ENCODE measurements around the gene MAGEB6B. TPM values are rescaled to one million over a fixed set of nuclear protein-coding genes. Genes with fewer than 3 reads are reported as not detected.

MAGEB6B gene
- total and polyA plus RNA-seq, 2 of the 13 experiments (the other 11 are each of a cell fraction or from before 2014, with no cell fraction given), result not detected

GRCh38 chrX:26146024-26146423 lies 14.4 kb upstream of the MAGEB6B start:
- no peak overlapping the region for H3K4me3 ChIP-seq (replicated peaks in 1 of 3; ENCODE audit: insufficient read depth in 1 of 3, low read depth in 2 of 3, low read length in 3 of 3)
- POLR2A ChIA-PET, result no interaction called here
- no peak overlapping the region for H2AFZ ChIP-seq (ENCODE audit: low read length)
- 0% methylated on average over 2 of the region's 2 CpGs for WGBS (ENCODE audit: low lambda C conversion rate)
- no peak for TF ChIP-seq SNAPC2 (CRISPR knock-in tag; IDR thresholded peaks at IDR 0.05)
- no peak for TF ChIP-seq SP2 (CRISPR knock-in tag; IDR thresholded peaks at IDR 0.05)
- no peak for TF ChIP-seq ZNF510 (CRISPR knock-in tag; IDR thresholded peaks at IDR 0.05; ENCODE audit: low read depth)
- CTCF ChIA-PET (ENCODE audit: low intra/inter-chr PET ratio, low total read pairs), result no interaction called here
- no peak for ATAC-seq
- no peaks in the 10 kb centered on the region for H3K4me1 ChIP-seq (ENCODE audit: insufficient read depth, low read length)
- intact Hi-C loops (cut with micrococcal nuclease; ENCODE audit: unreplicated experiment), result no loop called here
- no peaks in the 10 kb centered on the region for H3K27me3 ChIP-seq (ENCODE audit: control insufficient read depth in 1 of 2, insufficient read depth in 2 of 2, low read length in 2 of 2)
- H4K20me1 ChIP-seq (ENCODE audit: insufficient read depth, low read length), result no peaks in the 10 kb centered on the region
- H3K27ac ChIP-seq (ENCODE audit: extremely low read length, insufficient read depth, low read length), result no peak overlapping the region
- H3K79me2 ChIP-seq (ENCODE audit: insufficient read depth, low read length), result no peaks in the 10 kb centered on the region
- FAIRE-seq, result no peak
- H3K9me3 ChIP-seq (ENCODE audit: low read length), result peaks cover 7% of the 10 kb centered on the region; the same call in 1 of the 2 replicates
- in situ Hi-C loops (cut with HindIII; ENCODE audit: extremely low pct_ligation_motif_present, low pct_unique_long_range_greater_than_20kb), result no loop called here
- no peaks in the 10 kb centered on the region for H3K36me3 ChIP-seq (replicated peaks in 1 of 2; ENCODE audit: control insufficient read depth in 1 of 2, insufficient read depth in 2 of 2, low read length in 2 of 2)
- DNase-seq (ENCODE audit: low spot score), result no peak
- no TSS peak for BruUV-seq (replicated peaks)
- H3K4me2 ChIP-seq (ENCODE audit: low read depth, low read length), result no peak overlapping the region
- H3K9ac ChIP-seq (ENCODE audit: insufficient read depth, low read depth, low read length), result no peak overlapping the region

- no peaks in the 10 kb centered on the region; the same call in 1 of the 2 replicates for H3K9me3 ChIP-seq (ENCODE audit: low read length)
- CTCF ChIA-PET (ENCODE audit: low intra/inter-chr PET ratio, low total read pairs), result no interaction called here
- POLR2A ChIA-PET, result no interaction called here
- no peaks in the 10 kb centered on the region for H4K20me1 ChIP-seq (ENCODE audit: insufficient read depth, low read length)
- H3K36me3 ChIP-seq (replicated peaks in 1 of 2; ENCODE audit: control insufficient read depth in 1 of 2, insufficient read depth in 2 of 2, low read length in 2 of 2), result no peaks in the 10 kb centered on the region
- no CpG with 5 or more reads among the region's 17 CpGs for WGBS (ENCODE audit: low lambda C conversion rate)
- H3K9ac ChIP-seq (ENCODE audit: insufficient read depth, low read depth, low read length), result no peak within 1 kb of the TSS
- in situ Hi-C loops (cut with HindIII; ENCODE audit: extremely low pct_ligation_motif_present, low pct_unique_long_range_greater_than_20kb) (no loop called here), intact Hi-C loops (cut with micrococcal nuclease; ENCODE audit: unreplicated experiment) (no loop called here)
- no peaks in the 10 kb centered on the region for H3K4me1 ChIP-seq (ENCODE audit: insufficient read depth, low read length)
- no peak within 1 kb of the TSS for H3K4me3 ChIP-seq (replicated peaks in 1 of 3; ENCODE audit: insufficient read depth in 1 of 3, low read depth in 2 of 3, low read length in 3 of 3)
- no peaks in the 10 kb centered on the region for H3K79me2 ChIP-seq (ENCODE audit: insufficient read depth, low read length)
- H3K27me3 ChIP-seq (ENCODE audit: control insufficient read depth in 1 of 2, insufficient read depth in 2 of 2, low read length in 2 of 2), result no peaks in the 10 kb centered on the region
- H2AFZ ChIP-seq (ENCODE audit: low read length), result no peak within 1 kb of the TSS
- H3K27ac ChIP-seq (ENCODE audit: extremely low read length, insufficient read depth, low read length), result no peak within 1 kb of the TSS
- no peak within 1 kb of the TSS for H3K4me2 ChIP-seq (ENCODE audit: low read depth, low read length)
- BruUV-seq (replicated peaks), result no TSS peak
- TF ChIP-seq ATF5 (CRISPR knock-in tag; IDR thresholded peaks at IDR 0.05; ENCODE audit: low read depth) (no peak), GLI4 (CRISPR knock-in tag; IDR thresholded peaks at IDR 0.05; ENCODE audit: borderline replicate concordance) (no peak), NONO (IDR thresholded peaks at IDR 0.05) (no peak), NONO (CRISPR knock-in tag; conservative IDR thresholded peaks at IDR 0.05) (no peak), ZNF280D (CRISPR knock-in tag; IDR thresholded peaks at IDR 0.05) (no peak), ZSCAN21 (CRISPR knock-in tag; IDR thresholded peaks at IDR 0.05; ENCODE audit: borderline replicate concordance) (no peak)
- FAIRE-seq (no peak), DNase-seq (ENCODE audit: low spot score) (no peak), ATAC-seq (no peak)
These were observed 31.8 kb downstream of the MAGEB6B start, which contains the start of gene MAGEB6 for GRCh38 chrX:26192204-26192603. Gene MAGEB6 (plus strand): TSS chrX:26192440. CDS start chrX:26193847, 1,407 bp downstream.

Data from HepG2 (cell line).